ENCODE results near the gene ARID2.

ARID2 gene

DNA sequence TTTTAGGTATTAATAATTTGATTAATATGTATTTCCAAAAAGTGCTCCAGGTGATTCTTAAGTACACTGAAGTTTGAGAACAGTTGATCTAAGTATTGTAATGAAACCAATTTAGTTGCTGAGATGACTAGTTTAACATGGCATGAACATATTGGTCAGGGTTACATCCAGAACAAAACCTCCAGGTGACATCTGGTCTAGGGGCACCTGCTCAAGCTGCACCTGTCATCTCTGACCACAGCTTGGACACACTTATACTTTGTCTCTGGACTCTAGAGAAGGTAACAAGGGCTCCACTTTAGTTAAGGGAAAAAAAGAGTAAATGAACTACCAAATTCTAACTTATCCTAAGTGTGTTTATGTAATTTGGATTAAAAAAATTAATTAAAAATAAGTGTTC lies 8.1 kb downstream of the ARID2 start:
- 0 out of 2 replicates have a peak, but pooled peaks cover 6% of the 10 kb centered on the region for H3F3A ChIP-seq (ENCODE audit: insufficient read depth)
- no peak overlapping the region for H3K4me2 ChIP-seq (ENCODE audit: low read depth, low read length, poor library complexity, severe bottlenecking)
- peaks cover 41% of the 10 kb centered on the region; the same call in 1 of the 2 replicates for H3K36me3 ChIP-seq (ENCODE audit: low read length)

DNA sequence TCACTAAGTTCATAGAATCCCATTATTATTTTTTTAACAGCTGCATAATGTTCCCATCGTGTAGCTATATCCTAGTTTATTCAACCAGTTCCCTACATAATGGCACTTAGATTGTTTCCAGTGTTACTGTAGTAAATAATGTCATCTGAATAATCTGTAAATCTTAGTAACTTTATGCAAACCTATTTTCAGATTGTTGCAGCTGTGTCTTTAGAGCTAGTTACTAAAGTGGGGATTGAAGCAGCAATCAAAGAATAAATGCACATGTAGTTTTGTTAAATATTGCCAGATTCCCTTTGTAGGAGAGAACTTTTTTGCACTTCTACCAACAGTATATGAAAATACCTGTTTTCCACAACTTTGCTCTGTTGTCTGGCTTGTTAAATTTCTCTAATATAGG lies 13.1 kb downstream of the ARID2 start:
- Histone ChIP-seq H2AFZ (ENCODE audit: low read depth, low read length, severe bottlenecking) (no peak overlapping the region), H3K27ac (ENCODE audit: low read depth, low read length) (no peak overlapping the region), H3K9ac (ENCODE audit: low read length) (no peak overlapping the region), H3F3A (ENCODE audit: insufficient read depth) (0 out of 2 replicates have a peak, but pooled peaks cover 3% of the 10 kb centered on the region), H3K36me3 (ENCODE audit: low read length) (peaks cover 21% of the 10 kb centered on the region; the same call in 1 of the 2 replicates), H3K4me3 (ENCODE audit: insufficient read depth, low read length, poor library complexity, severe bottlenecking) (no peak overlapping the region), H3K27me3 (ENCODE audit: low read length) (no peaks in the 10 kb centered on the region), H3K4me2 (ENCODE audit: low read depth, low read length, poor library complexity, severe bottlenecking) (no peak overlapping the region), H3K9me2 (replicated peaks; ENCODE audit: insufficient read depth, low read length) (no peaks in the 10 kb centered on the region), H3K9me3 (ENCODE audit: insufficient read depth, low read length) (no peaks in the 10 kb centered on the region), H3K79me2 (ENCODE audit: insufficient read depth, low read length) (peaks cover 98% of the 10 kb centered on the region), H4K20me1 (ENCODE audit: low read depth, low read length) (peaks cover 3% of the 10 kb centered on the region; the same call in 1 of the 2 replicates)
- TF ChIP-seq EZH2phosphoT487 (conservative IDR thresholded peaks at IDR 0.05; ENCODE audit: low read length), result no peak
- TF ChIP-seq, protein P1, sequence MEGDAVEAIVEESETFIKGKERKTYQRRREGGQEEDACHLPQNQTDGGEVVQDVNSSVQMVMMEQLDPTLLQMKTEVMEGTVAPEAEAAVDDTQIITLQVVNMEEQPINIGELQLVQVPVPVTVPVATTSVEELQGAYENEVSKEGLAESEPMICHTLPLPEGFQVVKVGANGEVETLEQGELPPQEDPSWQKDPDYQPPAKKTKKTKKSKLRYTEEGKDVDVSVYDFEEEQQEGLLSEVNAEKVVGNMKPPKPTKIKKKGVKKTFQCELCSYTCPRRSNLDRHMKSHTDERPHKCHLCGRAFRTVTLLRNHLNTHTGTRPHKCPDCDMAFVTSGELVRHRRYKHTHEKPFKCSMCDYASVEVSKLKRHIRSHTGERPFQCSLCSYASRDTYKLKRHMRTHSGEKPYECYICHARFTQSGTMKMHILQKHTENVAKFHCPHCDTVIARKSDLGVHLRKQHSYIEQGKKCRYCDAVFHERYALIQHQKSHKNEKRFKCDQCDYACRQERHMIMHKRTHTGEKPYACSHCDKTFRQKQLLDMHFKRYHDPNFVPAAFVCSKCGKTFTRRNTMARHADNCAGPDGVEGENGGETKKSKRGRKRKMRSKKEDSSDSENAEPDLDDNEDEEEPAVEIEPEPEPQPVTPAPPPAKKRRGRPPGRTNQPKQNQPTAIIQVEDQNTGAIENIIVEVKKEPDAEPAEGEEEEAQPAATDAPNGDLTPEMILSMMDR (IDR thresholded peaks at IDR 0.05; ENCODE audit: insufficient read depth, low read length, poor library complexity, severe bottlenecking), result no peak

More for the DNA sequence above, 8.1 kb downstream of the ARID2 start:
- H3K9ac ChIP-seq (ENCODE audit: low read length), result no peak overlapping the region
- H3K79me2 ChIP-seq (ENCODE audit: insufficient read depth, low read length), result peaks cover 90% of the 10 kb centered on the region
- H3K27me3 ChIP-seq (ENCODE audit: low read length), result no peaks in the 10 kb centered on the region
- no peaks in the 10 kb centered on the region for H3K9me2 ChIP-seq (replicated peaks; ENCODE audit: insufficient read depth, low read length)
- H3K4me3 ChIP-seq (ENCODE audit: insufficient read depth, low read length, poor library complexity, severe bottlenecking), result no peak overlapping the region
- H2AFZ ChIP-seq (ENCODE audit: low read depth, low read length, severe bottlenecking), result no peak overlapping the region
- H3K9me3 ChIP-seq (ENCODE audit: insufficient read depth, low read length), result no peaks in the 10 kb centered on the region
- no peak for TF ChIP-seq EZH2phosphoT487 (conservative IDR thresholded peaks at IDR 0.05; ENCODE audit: low read length)
- TF ChIP-seq, protein P1 (IDR thresholded peaks at IDR 0.05; ENCODE audit: insufficient read depth, low read length, poor library complexity, severe bottlenecking), result no peak
- H3K27ac ChIP-seq (ENCODE audit: low read depth, low read length), result no peak overlapping the region
- H4K20me1 ChIP-seq (ENCODE audit: low read depth, low read length), result 0 out of 2 replicates have a peak, but pooled peaks cover 4% of the 10 kb centered on the region

DNA sequence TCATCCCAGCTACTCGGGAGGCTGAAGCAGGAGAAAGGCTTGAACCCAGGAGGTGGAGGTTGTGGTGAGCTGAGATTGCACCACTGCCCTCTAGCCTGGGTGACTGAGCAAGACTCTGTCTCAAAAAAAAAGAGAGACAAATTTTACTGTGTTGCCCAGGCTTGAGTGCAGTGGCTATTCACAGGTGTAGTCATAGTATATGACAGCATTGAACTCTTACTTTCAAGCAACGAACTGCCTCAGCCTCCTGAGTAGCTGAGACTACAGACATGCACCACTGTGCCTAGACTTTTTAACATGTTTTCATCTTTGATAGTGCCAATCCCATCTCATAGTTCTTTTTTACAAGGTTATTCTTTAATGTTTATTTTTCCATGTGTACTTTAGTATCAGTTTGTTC lies 13.7 kb downstream of the ARID2 start:
- TF ChIP-seq, protein P1 (IDR thresholded peaks at IDR 0.05; ENCODE audit: insufficient read depth, low read length, poor library complexity, severe bottlenecking), result no peak
- TF ChIP-seq EZH2phosphoT487 (conservative IDR thresholded peaks at IDR 0.05; ENCODE audit: low read length), result no peak
- H3F3A ChIP-seq (ENCODE audit: insufficient read depth), result 0 out of 2 replicates have a peak, but pooled peaks cover 3% of the 10 kb centered on the region
- no peak overlapping the region for H3K27ac ChIP-seq (ENCODE audit: low read depth, low read length)
- H4K20me1 ChIP-seq (ENCODE audit: low read depth, low read length), result peaks cover 3% of the 10 kb centered on the region; the same call in 1 of the 2 replicates
- peaks cover 17% of the 10 kb centered on the region; the same call in 1 of the 2 replicates for H3K36me3 ChIP-seq (ENCODE audit: low read length)
- H2AFZ ChIP-seq (ENCODE audit: low read depth, low read length, severe bottlenecking), result no peak overlapping the region
- no peaks in the 10 kb centered on the region for H3K9me3 ChIP-seq (ENCODE audit: insufficient read depth, low read length)
- no peaks in the 10 kb centered on the region for H3K9me2 ChIP-seq (replicated peaks; ENCODE audit: insufficient read depth, low read length)
- no peaks in the 10 kb centered on the region for H3K27me3 ChIP-seq (ENCODE audit: low read length)
- H3K4me2 ChIP-seq (ENCODE audit: low read depth, low read length, poor library complexity, severe bottlenecking), result no peak overlapping the region
- no peak overlapping the region for H3K4me3 ChIP-seq (ENCODE audit: insufficient read depth, low read length, poor library complexity, severe bottlenecking)
- H3K79me2 ChIP-seq (ENCODE audit: insufficient read depth, low read length), result peaks cover 98% of the 10 kb centered on the region
- H3K9ac ChIP-seq (ENCODE audit: low read length), result no peak overlapping the region

Measured in SU-DHL-6 (cell line).